HCT116 (cell line): ENCODE measurements around the gene COL23A1. TPM values are rescaled to one million over a fixed set of nuclear protein-coding genes. Genes with fewer than 3 reads are reported as not detected.

Source experiments
- ATAC-seq: fragments of 200-7000 bp; cut with Tn5 transposase; 2 replicates; pipeline ENCODE4 v1.9.1; 2020; ENCODE audit warnings: mild to moderate bottlenecking, moderate library complexity
- BruUV-seq: library from RNA; stranded (reverse); fragments of 400-500 nt; replicated peaks from 2 replicates; lab custom pipeline; 2021; lab: Mats Ljungman, UMichigan
- CTCF ChIA-PET: fragments of 300-600 bp; sonication (Branson Sonifier 250); formaldehyde crosslinking; loops from one replicate; lab custom pipeline; 2021; ENCODE audit warnings: antibody characterized with exemption; lab: Charles Lee
- POLR2A ChIA-PET: fragments of 300-600, 350-600 bp; sonication (Branson Sonifier 250); formaldehyde crosslinking; loops from one replicate; lab custom pipeline; 2021; ENCODE audit warnings: antibody characterized with exemption; lab: Charles Lee
- RAD21 ChIA-PET, 2 experiments: fragments of 300-600 bp; sonication (Branson Sonifier 250); formaldehyde crosslinking; loops; one replicate each; lab custom pipeline; 2023; ENCODE audit warnings: low total read pairs in 2 of 2; ENCODE audit not compliant: uncharacterized antibody in 2 of 2, unreplicated experiment in 2 of 2, low non-redundant PET in 1 of 2; lab: Charles Lee
- DNase-seq: peaks from one replicate; pipeline ENCODE4 v3.0.0-alpha.2; 2010; ENCODE audit warnings: low read depth, low spot score
- H2AFZ ChIP-seq: fragments of 200-600 bp; shearing (Covaris generic), sonication (generic); 2 replicates; pipeline ENCODE4 v1.6.1; 2017; ENCODE audit warnings: low read depth, mixed run types, mixed read lengths, antibody characterized with exemption, low read length; ENCODE audit not compliant: poor library complexity, severe bottlenecking
- H3K27ac ChIP-seq: 2 replicates; pipeline ENCODE4 v1.5.1; 2012; ENCODE audit warnings: low read depth, low read length
- H3K27me3 ChIP-seq: fragments of 200-600 bp; sonication (generic); 2 replicates; pipeline ENCODE4 v1.6.1; 2016; ENCODE audit warnings: mixed run types, low read length, mixed read lengths; ENCODE audit not compliant: insufficient read depth
- H3K36me3 ChIP-seq, 2 experiments: fragments of 200-500 bp in 1 of 2; fragments of 200-600 bp in 1 of 2; sonication (Bioruptor generic) in 1 of 2; sonication (generic) in 1 of 2; 2 replicates each; pipeline versions ENCODE4 v1.5.1 to v1.6.1; 2014 to 2016; ENCODE audit warnings: low read length in 2 of 2, inconsistent platforms in 1 of 2, mixed read lengths in 1 of 2, mixed run types in 1 of 2; ENCODE audit not compliant: insufficient read depth in 2 of 2, control insufficient read depth in 1 of 2
- H3K4me1 ChIP-seq, 2 experiments: fragments of 200-600 bp in 1 of 2; sonication (generic) in 1 of 2; 2 replicates each; pipeline versions ENCODE4 v1.5.1 to v1.6.1; 2012 to 2017; ENCODE audit warnings: low read length in 2 of 2, inconsistent platforms in 1 of 2, mild to moderate bottlenecking in 1 of 2, mixed read lengths in 1 of 2, mixed run types in 1 of 2, moderate library complexity in 1 of 2; ENCODE audit not compliant: insufficient read depth in 2 of 2, control insufficient read depth in 1 of 2
- H3K4me2 ChIP-seq: fragments of 200-600 bp; sonication (generic); 2 replicates; pipeline ENCODE4 v1.6.1; 2017; ENCODE audit warnings: mixed run types, low read length, mixed read lengths
- H3K4me3 ChIP-seq, 2 experiments: fragments of 200-600 bp in 1 of 2; sonication (generic) in 1 of 2; replicated peaks in 1 of 2; 2 replicates each; pipeline ENCODE4 v1.5.1; 2011 to 2016; ENCODE audit warnings: low read length in 2 of 2, control low read depth in 1 of 2, low read depth in 1 of 2, mild to moderate bottlenecking in 1 of 2, mixed read lengths in 1 of 2, mixed run types in 1 of 2
- H3K79me2 ChIP-seq: fragments of 200-600 bp; sonication (generic); 2 replicates; pipeline ENCODE4 v1.6.1; 2017; ENCODE audit warnings: mild to moderate bottlenecking, mixed run types, low read length, moderate library complexity, mixed read lengths; ENCODE audit not compliant: insufficient read depth
- H3K9ac ChIP-seq: fragments of 200-600 bp; sonication (generic); 2 replicates; pipeline ENCODE4 v1.6.1; 2016; ENCODE audit warnings: low read length, mixed read lengths
- H3K9me2 ChIP-seq: fragments of 200-600 bp; sonication (generic), shearing (Covaris generic); 2 replicates; pipeline ENCODE4 v1.6.1; 2017; ENCODE audit warnings: mixed run types, mild to moderate bottlenecking, moderate library complexity; ENCODE audit not compliant: insufficient read depth
- H3K9me3 ChIP-seq, 2 experiments: fragments of 200-500 bp in 1 of 2; fragments of 200-600 bp in 1 of 2; sonication (Bioruptor generic) in 1 of 2; sonication (generic) in 1 of 2; 2 replicates each; pipeline ENCODE4 v1.6.1; 2014 to 2017; ENCODE audit warnings: low read length in 2 of 2, mixed read lengths in 2 of 2, inconsistent platforms in 1 of 2, low read depth in 1 of 2, mild to moderate bottlenecking in 1 of 2, mixed run types in 1 of 2, moderate library complexity in 1 of 2; ENCODE audit not compliant: control insufficient read depth in 1 of 2, insufficient read depth in 1 of 2
- H4K20me1 ChIP-seq: fragments of 200-600 bp; sonication (generic), shearing (Covaris generic); 2 replicates; pipeline ENCODE4 v1.6.1; 2017; ENCODE audit warnings: mixed run types, mild to moderate bottlenecking, moderate library complexity; ENCODE audit not compliant: insufficient read depth
- CBX3 ChIP-seq: IDR thresholded peaks from 2 replicates; pipeline ENCODE4 v1.6.1; 2012; ENCODE audit warnings: low read depth
- CEBPB ChIP-seq: IDR thresholded peaks from 2 replicates; pipeline ENCODE4 v1.6.1; 2012; ENCODE audit warnings: low read depth
- CTCF ChIP-seq, 3 experiments: fragments of 200-600 bp in 1 of 3; sonication (generic) in 1 of 3; IDR thresholded peaks in 2 of 3; conservative IDR thresholded peaks in 1 of 3; 2 replicates each; pipeline ENCODE4 v1.5.1; 2012 to 2017; ENCODE audit warnings: low read depth in 2 of 3, low read length in 2 of 3, antibody characterized with exemption in 1 of 3, borderline replicate concordance in 1 of 3, control low read depth in 1 of 3, mild to moderate bottlenecking in 1 of 3, mixed read lengths in 1 of 3, mixed run types in 1 of 3, moderate library complexity in 1 of 3; ENCODE audit not compliant: insufficient read depth in 1 of 3
- EGR1 ChIP-seq: IDR thresholded peaks from 2 replicates; pipeline ENCODE4 v1.6.1; 2012; ENCODE audit warnings: low read depth
- EZH2phosphoT487 ChIP-seq: fragments of 200-600 bp; IDR thresholded peaks from 2 replicates; pipeline ENCODE4 v1.6.1; 2018; ENCODE audit warnings: antibody characterized with exemption, borderline replicate concordance
- JUND ChIP-seq: IDR thresholded peaks from 2 replicates; pipeline ENCODE4 v1.6.1; 2012
- POLR2AphosphoS5 ChIP-seq: IDR thresholded peaks from 2 replicates; pipeline ENCODE4 v1.6.1; 2011; ENCODE audit warnings: mild to moderate bottlenecking, low read depth, low read length, moderate library complexity
- SP1 ChIP-seq: IDR thresholded peaks from 2 replicates; pipeline ENCODE4 v1.6.1; 2012; ENCODE audit warnings: low read depth
- YY1 ChIP-seq: IDR thresholded peaks from 2 replicates; pipeline ENCODE4 v1.6.1; 2011; ENCODE audit warnings: low read length, low read depth, moderate library complexity, mild to moderate bottlenecking; ENCODE audit not compliant: insufficient replicate concordance; ENCODE audit errors: extremely low read depth
- intact Hi-C: fragments of 100-400 bp; cut with micrococcal nuclease; formaldehyde crosslinking; loops from 2 replicates; pipeline ENCODE4 v1.10.0; 2022
- total RNA-seq: library from RNA; stranded (reverse); gene quantifications from one replicate; pipeline ENCODE4 v1.2.1, GENCODE V29; 2021; ENCODE audit not compliant: unreplicated experiment
- TF ChIP-seq, protein P1 (sequence below): IDR thresholded peaks from 2 replicates; pipeline ENCODE4 v1.6.1; 2012; ENCODE audit warnings: low read depth

Gene COL23A1
- total RNA-seq, 1 experiment from 2014 or later: not detected

DNA sequence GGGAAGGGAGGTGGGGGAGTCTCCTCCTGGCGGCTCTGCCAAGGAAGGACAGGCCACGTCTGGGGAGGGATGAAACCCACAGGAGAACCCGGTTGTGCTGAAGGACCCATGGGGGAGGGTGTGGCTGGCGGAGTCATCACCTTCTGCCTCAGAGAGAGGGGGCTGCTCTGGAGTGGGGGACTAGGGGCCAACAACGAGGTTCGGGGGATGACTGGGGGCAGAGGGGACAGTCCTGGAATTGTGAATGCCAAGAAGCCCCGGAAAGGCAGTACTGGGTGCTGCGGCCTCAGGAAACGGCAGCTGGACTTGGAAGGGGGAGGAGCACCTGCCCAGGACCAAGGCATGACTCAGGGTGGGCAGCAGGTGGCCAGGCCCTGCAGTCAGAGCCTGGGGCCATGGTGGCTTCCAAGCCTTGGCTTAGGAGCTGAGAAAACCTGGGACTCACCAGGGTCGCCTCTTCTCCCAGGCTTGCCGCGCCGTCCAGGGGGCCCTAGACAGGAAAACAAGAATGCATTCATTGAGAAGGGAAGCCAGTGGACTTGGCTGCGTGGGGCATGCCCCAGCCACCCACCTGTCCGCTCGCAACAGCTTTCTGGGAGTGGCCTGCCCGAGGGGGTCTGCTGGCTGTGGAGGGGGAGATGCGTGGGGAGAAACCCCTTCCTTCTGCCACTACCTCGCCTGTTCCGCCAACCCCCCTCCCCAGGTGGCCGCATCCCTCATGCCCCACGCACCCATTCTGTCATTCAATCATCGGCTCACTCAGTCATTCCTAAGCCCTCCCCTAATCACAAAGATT is 283.6 kb downstream of the COL23A1 start (continued):
- no peak for TF ChIP-seq CTCF (IDR thresholded peaks at IDR 0.05 in 2 of 3, conservative IDR thresholded peaks at IDR 0.05 in 1 of 3; ENCODE audit: borderline replicate concordance in 1 of 3, insufficient read depth in 1 of 3, low read depth in 2 of 3, low read length in 2 of 3)
- no peak for TF ChIP-seq CEBPB
- TF ChIP-seq CBX3: no peak
- no peak for TF ChIP-seq EGR1

DNA sequence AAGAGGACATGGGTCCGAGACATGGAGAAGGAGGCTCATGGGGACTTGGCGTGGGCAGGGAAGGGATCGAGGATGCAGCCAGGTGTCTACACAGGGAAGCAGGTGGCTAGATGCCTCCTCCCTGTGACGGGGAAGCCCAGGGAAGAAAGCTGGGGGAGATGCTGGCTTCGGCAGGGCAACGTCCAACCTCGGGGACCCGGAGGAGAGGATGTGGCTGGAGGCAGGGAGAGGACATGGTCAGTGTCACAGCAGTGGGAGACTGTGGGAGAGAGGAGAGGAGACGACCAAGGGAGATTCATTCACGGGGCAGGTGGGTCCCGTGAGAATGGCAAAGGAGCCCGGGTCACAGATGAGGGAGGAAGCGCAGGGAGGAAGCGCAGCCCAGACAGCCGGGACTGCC is 284.4 kb downstream of the COL23A1 start:
- H3K27ac ChIP-seq: no peak overlapping the region
- RAD21 ChIA-PET: no interaction called here
- no TSS peak for BruUV-seq
- ATAC-seq (no peak), DNase-seq (no peak)
- no peaks in the 10 kb centered on the region for H3K4me1 ChIP-seq
- no peak overlapping the region for H3K9ac ChIP-seq
- no peaks in the 10 kb centered on the region for H3K9me2 ChIP-seq
- peaks cover 3% of the 10 kb centered on the region; the same call in 1 of the 2 replicates for H3K27me3 ChIP-seq
- H3K4me3 ChIP-seq: no peak overlapping the region
- no peak overlapping the region for H3K4me2 ChIP-seq
- TF ChIP-seq EZH2phosphoT487 (no peak), JUND (no peak), POLR2AphosphoS5 (no peak), YY1 (no peak), CEBPB (no peak), SP1 (no peak)
- TF ChIP-seq, protein P1, sequence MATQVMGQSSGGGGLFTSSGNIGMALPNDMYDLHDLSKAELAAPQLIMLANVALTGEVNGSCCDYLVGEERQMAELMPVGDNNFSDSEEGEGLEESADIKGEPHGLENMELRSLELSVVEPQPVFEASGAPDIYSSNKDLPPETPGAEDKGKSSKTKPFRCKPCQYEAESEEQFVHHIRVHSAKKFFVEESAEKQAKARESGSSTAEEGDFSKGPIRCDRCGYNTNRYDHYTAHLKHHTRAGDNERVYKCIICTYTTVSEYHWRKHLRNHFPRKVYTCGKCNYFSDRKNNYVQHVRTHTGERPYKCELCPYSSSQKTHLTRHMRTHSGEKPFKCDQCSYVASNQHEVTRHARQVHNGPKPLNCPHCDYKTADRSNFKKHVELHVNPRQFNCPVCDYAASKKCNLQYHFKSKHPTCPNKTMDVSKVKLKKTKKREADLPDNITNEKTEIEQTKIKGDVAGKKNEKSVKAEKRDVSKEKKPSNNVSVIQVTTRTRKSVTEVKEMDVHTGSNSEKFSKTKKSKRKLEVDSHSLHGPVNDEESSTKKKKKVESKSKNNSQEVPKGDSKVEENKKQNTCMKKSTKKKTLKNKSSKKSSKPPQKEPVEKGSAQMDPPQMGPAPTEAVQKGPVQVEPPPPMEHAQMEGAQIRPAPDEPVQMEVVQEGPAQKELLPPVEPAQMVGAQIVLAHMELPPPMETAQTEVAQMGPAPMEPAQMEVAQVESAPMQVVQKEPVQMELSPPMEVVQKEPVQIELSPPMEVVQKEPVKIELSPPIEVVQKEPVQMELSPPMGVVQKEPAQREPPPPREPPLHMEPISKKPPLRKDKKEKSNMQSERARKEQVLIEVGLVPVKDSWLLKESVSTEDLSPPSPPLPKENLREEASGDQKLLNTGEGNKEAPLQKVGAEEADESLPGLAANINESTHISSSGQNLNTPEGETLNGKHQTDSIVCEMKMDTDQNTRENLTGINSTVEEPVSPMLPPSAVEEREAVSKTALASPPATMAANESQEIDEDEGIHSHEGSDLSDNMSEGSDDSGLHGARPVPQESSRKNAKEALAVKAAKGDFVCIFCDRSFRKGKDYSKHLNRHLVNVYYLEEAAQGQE: no peak
- TF ChIP-seq, all 23 proteins: peak for 0
- intact Hi-C loops: no loop called here
- no peaks in the 10 kb centered on the region for H3K79me2 ChIP-seq
- ChIA-PET CTCF (no interaction called here), POLR2A (no interaction called here)
- no peaks in the 10 kb centered on the region for H3K9me3 ChIP-seq
- no peaks in the 10 kb centered on the region for H3K36me3 ChIP-seq
- no peak overlapping the region for H2AFZ ChIP-seq
- H4K20me1 ChIP-seq: no peaks in the 10 kb centered on the region
